Body of pancreas (tissue), 4 donors: ENCODE results near the gene AIP.

Experiments used
- CTCF ChIP-seq, 7 experiments: fragments of 450-650 bp in 4 of 7; fragments of 200-600 bp in 3 of 7; sonication (generic) in 3 of 7; IDR thresholded peaks; one replicate each; pipeline ENCODE4 v1.5.1; 2016 to 2019; ENCODE audit warnings: antibody characterized with exemption in 7 of 7
- POLR2A ChIP-seq, 3 donors: fragments of 450-650 bp; IDR thresholded peaks; one replicate each; pipeline ENCODE4 v1.6.1; 2016; ENCODE audit warnings: antibody characterized with exemption in 3 of 3, mild to moderate bottlenecking in 2 of 3

GRCh38 chr11:67504005-67504949, 21.5 kb downstream of the AIP start:
- TF ChIP-seq CTCF (IDR thresholded peaks at IDR 0.05) (no peak), POLR2A (IDR thresholded peaks at IDR 0.05) (peak in 1 of 3 donors; percentile 36)
